Activated T-cell treated with anti-CD3 and anti-CD28 coated beads, Interleukin-2, amount 50 U/mL, for 48 hours (primary cell): ENCODE results near the gene ELF2.
A peak's percentile ranks its signal among the peaks of the same experiment; 100 is the strongest.
"Not testable (repeated sequence)": the region's sequence is repeated elsewhere in the genome, so short reads cannot be mapped to it uniquely, and the experiment has no call there.

Source experiments
- DNase-seq, 2 experiments: peaks; one replicate each; pipeline ENCODE4 v3.0.0-alpha.2; 2020

The ELF2 gene

DNA sequence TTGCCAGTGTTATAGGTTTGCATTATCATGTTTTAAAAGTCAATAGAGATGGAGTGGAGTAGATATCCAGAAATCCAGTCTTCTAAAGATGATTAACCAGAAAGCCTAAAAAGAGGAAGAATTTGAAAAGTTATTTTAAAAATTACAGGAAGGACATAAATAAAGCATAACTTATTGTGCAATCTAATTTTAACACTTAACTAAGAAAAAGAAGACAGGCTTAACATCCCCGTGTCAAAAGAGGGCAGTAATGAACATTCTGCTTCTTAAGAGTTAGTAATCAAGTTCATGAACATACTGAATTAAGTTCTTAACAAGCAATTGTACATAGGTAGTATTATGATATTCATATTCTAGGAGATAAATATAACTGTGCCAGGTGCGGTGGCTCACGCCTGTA, 39.3 kb downstream of the ELF2 start:
- no peak for DNase-seq

DNA sequence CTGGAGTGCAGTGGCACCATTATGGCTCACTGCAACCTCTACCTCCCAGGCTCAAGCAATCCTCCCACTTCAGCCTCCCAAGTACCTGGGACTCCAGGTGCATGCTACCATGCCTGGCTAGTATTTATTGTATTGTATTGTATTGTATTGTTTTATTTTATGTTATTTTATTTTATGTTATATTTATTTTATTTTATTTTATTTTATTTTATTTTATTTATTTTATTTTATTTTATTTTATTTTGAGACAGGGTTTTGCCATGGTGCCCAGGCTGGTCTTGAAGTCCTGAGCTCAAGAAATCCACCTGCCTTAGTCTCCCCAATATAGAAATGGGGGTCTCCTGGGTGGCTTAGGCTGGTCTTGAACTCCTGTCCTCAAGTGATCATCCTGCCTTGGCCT, 42.6 kb downstream of the ELF2 start:
- no peak for DNase-seq

DNA sequence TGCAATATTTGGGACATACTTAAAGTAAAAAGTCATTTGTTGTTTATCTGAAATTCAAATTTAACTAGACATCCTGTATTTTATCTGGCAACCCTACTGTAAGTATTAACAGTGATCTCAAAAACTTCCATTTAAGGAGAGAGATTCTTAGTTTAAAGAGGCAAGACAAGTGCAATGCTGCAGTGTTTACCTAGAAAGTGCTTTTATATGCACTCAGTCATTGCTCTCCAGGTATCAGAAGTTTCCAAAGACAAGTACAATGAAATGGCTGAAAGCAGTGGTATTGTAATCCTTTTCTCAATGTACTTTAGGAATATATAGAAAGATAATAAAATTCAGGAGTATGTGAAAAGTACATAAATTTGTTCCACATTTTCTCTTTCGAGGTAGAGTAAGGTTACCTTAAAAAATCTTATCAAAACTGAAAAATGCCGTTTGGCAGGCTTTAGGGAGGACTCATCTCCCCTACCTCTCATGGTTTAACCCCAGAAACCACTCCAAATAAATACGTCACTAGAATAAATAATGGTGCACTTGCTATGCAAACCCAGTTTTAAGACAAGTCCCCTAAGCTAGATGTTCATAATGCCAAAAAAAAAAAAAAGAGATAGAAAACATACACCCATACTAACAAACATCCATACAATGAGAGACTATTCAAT, 45.7 kb downstream of the ELF2 start:
- no peak for DNase-seq

DNA sequence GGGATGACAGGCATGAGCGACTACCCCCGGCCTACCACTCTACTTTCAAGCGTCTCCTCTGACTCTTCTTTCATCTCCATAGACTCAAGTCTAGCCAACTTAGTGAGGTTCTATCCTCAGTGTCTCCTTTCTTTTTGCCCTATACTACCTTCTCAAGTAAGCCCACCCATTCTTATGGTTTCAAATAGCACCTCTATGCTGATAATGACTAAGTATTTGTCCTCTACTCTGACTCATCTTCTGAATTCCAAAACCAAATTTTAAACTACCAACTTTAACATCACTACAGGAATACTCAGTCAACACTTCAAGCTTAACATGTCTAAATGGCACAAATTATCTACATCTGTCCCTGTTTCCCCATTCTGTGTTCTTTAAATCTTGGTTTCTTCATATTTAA, 47.8 kb downstream of the ELF2 start:
- no peak for DNase-seq

DNA sequence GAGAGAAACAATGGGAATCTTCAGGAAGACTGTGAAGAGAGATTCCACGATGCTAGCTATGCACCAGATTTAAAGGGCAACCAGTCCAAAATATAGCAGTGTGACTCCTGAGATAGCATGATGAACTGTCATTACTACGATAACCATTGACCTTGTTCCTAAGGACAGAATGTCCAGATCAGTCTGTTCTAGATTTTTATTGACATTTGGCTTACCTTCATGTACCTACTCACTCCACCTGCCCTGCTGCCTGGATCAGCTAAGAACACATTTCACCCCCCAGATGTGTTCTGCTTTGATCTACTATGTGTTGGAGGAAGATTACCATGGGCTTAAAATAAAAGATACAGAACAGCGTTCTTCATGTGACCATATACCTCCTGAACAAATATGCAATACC, 50.1 kb downstream of the ELF2 start:
- DNase-seq: no peak

DNA sequence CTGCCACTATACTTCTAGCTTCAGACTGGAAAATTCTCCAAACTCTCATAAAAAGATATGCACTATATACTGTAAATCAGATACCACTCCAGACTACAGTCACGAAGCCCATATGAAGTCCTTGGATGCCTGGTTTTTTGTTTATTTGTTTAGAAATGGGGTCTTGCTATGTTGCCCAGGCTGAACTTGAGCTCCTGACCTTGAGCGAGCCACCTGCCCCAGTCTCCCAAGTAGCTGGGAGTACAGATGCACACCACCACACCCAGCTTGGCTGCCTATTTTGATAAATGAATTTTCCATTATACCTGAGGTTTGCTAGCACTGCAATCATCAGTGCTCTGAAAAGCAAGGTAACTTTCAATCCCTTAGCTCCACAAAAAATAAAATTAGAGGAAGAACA, 53.1 kb downstream of the ELF2 start:
- DNase-seq: no peak

DNA sequence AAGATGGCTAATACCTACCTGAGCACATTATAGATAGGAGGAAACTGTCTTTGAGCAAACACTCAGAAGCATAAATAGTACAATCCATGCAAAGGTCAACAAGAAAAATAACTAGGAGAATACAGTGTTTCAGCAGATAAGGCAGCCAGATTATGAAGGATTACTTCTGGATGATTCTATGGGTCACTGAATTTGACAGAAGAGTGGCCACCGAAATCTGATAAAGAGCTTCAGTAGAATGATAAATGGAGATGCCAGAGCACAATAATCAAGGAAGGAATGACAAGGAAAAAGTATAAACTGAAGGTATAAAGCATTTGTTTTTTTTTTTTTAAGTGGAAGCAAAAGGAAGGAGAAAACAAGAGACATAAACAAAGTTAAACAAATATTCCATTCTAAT, 58.7 kb downstream of the ELF2 start:
- no peak for DNase-seq

DNA sequence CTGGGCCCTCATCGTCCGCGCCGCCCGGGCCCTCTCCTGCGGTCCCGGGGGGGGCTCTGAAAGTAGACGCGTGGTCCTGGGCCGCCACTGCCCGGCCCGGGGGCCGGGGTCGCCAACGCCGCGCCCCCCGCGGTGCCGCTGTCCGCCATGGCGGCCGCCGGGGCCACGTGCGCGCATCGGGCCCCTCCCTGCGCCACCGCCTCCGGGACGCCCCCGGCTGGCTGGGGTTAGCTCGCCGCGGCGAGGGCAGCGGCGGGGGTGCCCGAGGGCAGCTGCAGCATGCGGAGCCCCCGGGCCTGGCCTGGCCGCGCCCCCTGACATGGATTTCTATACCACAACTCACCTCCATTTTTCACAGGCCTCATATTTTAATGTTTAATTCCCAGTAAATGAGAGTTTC, 61.8 kb downstream of the ELF2 start:
- DNase-seq: no peak

DNA sequence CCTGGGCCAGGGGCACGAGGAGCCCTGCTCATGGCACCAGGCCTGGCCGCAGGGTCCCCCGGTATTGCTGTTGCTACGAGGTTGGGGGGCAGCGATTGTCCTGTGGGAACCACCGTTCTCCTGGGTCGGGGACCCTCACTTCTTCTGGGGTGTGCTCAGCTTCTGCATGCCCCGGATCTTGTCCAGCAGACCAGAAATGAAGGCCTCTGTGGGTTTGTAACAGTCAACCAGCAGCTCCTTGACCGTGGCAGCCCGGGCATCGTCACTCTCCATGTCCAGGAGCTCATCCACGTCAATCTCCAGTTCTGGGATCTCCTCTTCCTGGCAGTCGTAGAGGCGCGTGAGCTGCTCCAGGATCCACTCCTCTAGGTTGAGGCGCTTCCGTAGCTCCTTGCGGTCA, 62.2 kb downstream of the ELF2 start:
- not testable (repeated sequence) for DNase-seq

DNA sequence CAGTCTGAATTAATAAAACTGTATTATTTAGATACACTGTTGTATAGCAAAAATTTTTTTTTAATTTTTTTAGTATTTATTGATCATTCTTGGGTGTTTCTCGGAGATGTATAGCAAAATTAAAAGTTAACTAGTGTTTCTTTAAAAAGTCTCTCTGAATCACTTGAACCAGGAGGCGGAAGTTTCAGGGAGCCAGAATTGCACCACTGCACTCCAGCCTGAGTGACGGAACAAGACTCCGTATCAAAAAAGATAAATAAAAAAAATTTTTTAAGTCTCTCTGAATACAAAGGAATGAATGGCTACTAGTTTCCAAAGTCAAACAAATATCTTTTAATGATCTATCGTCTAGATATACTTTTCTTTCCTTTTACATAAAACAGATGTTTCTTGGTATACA, 64.4 kb downstream of the ELF2 start:
- no peak for DNase-seq

DNA sequence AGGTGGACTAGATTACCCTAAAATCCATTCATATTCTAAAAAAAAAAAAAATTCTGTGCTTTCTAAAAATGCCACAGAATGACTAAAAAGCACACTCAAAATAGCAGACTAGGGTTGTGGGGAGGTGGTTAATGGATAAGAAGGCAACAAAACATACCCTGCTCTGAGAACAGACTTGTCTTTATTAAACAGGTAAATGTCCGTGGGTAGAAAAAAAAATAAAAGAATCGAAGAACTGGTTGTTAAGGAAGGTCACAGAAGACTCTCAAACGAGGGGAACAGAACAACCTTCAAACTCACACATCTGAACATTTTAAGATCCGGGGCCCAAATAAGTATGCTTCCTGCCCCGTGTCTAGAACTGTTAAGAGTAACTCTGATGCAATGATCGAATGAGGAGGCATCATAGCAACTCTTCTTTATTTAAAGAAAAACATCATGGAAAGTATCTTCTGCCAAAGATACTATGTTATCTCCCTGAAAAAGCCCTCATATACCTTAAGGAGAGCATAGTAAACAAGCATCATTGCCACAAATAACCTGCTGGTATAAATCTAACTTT, 68.4 kb downstream of the ELF2 start:
- DNase-seq: no peak

DNA sequence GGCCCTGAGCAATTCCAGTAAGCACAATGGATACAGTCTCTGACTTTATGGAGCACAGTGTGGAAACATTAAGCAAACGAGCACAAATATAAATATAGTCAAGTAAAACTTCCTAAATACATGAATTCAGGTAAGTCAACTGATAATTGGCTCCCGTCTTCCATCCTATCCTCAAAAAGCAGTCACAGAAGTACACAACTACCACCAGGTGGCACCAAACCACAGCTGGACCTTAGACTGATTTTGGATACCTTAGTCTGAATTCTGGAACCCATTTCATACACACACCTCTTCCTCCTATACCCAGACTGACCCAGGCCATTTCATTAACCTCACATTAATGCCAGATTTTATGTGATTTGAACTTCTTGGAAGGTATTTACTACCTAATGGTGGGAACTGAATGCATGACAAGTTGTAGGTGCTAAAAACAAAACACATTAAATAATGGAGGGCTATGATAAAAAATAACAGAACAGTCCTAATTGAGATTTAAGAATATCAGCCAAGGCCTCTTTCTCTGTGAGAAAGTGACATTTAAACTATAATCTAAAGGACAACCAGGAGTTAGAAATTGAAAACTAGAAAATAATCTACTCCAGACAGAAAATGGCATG, 77.5 kb downstream of the ELF2 start:
- peak; percentile 76 for DNase-seq

DNA sequence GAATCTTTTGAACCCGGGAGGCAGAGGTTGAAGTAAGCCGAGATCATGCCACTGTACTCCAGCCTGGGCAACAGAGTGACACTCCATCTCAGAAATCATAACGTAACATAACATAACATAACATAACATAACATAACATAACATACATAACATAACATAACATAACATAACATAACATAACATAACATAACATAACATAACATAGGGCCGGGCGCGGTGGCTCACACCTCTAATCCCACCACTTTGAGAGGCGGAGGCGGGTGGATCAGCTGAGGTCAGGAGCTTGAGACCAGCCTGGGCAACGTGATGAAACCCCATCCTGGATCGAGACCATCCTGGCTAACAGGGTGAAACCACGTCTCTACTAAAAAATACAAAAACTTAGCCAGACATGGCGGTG, 84.7 kb downstream of the ELF2 start:
- DNase-seq: no peak

DNA sequence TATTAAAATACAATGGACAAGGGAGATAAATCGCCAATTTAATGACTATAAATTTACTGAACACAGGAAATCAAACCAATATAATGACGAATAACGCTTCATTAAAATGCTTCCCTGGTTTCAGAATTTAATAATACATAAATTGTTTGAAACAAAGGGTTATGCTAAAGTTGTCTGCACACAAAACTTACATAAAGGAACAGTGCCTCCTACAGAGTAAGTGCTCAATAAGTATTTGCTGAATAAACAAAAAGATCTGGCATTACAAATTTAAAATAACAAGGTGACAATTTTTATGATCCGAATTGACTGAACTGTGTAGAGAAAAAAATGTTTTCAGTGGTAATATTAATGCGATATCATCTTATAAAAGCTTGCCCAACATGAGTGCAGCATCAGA, 91.9 kb downstream of the ELF2 start:
- DNase-seq: no peak

DNA sequence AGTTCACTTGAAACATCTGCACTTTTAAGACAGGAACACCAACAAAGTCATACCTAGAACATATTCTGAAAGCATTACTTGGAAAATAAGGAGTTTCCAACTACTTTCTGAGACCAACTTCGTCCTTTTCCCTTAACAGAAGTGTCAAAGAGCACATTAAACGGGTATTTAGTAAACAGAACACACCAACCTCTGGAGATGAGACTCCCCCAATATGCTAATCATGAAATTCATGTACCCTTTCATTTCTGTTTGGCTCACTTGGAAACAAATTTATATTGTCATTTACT, 92.3 kb downstream of the ELF2 start:
- no peak for DNase-seq

DNA sequence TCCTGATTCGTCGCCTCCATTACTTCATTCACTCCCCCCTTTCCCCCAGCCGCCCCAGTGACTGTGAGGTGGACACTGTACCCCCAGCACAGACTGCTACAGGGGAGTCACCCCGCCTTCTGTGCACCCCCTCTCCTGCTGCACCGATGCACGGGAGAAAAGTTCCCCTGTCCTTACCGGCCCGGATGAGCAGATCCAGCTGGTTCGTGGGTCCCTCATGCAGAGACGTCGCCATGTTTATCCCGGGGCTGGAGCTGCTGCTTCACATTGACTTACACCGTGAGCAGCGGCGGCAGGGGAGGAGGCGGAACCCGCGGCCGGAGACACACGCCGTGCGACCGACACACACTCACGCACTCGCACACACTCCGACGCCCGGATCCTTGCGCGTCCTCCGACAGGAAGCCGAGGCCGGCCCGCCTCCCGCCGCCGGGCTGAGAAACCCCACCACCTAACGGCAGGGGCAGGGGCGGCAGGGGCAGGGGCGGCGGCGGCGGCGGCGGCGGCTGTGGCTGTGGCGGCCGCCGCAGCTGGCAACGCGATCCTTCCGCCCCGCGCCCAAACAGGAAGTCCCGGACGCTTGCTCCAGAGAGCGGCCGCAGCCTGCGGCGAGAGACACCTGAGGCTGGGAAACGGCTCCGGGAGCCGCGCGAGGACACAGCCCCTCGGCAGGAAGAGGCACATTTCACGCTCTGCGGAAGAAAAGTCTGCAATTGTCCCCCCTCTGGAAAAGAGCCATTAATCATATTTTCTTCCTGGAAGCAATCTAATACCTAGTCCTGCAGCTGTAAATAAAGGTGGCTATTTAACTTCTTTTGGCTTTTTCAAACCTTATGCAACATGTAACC, 92.8 kb downstream of the ELF2 start:
- peak; percentile 84 to 90 for DNase-seq

DNA sequence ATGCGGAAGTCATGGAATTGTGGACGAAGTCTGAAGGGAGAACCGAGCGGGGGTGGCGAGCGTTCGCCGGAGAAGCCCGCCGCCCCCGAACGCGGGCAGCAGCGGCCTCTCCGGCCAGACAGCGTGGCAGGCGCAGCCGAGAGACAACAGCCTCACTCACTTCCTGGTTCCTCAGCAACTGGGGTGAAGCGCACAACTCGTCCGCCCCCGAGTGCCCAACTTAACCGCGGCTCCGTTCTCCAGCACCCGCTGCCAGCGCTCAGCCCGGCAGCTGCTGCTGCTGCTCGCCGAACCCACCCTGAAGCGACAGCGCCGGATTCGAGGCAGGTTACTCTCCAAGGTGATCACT, 93.4 kb downstream of the ELF2 start:
- peak; percentile 81 to 84 for DNase-seq

DNA sequence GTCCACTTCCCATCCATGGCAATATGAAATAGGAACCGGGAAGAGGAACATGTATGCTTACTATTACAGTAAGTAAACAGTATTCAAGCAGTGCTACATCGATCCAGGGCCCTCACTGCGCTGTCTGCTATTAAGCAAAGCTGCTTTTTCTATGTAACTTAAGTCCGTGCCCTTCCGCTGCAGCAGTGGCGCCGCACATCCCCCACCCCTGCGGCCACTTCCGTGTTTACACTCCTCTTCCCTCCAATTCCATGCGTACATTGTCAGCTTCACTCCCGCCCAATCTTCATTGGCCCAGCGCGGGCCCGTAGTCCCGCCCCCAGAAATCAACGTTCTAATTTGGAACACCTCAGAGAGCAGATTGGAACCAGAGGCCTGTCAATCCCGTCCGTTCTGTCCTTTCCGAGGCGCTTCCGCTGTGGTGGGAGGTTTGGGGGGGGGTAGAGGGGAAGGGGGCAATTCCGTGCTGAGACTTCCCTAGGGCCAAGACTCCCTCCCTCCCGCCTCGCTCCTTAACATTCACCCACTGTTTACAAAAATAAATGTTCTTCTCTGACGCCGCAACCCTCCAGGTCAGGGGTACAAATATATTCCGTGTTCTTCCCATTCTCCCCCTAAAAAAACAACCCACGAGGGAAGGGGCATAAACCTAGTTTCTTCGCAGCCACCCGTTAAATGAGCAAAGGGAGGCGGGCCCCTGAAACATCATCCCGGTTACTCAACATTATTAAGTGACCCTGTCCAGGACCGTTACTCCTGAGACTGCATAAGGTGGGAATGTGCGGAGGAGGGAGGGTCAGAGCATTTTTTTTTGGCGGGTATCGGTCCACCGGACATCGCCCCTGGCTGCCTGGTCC, 94.0 kb downstream of the ELF2 start:
- DNase-seq: peak; percentile 92

DNA sequence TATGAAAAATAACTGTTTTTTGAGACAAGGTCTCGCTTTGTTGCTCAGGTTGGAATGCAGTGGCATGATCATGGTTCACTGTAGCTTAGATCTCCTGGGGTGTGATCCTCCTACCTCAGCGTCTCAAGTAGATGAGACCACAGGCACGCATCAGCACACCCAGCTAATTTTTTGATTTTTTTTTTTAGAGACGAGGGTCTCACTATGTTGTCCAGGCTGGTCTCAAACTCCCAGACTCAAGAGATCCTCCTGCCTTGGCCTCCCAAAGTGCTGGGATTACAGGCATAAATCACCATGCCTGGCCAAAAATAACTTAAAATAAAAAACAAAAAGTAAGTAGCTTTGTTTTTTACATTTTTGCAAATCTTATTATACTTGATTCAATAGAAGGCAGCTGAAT, 98.1 kb downstream of the ELF2 start:
- no peak for DNase-seq

DNA sequence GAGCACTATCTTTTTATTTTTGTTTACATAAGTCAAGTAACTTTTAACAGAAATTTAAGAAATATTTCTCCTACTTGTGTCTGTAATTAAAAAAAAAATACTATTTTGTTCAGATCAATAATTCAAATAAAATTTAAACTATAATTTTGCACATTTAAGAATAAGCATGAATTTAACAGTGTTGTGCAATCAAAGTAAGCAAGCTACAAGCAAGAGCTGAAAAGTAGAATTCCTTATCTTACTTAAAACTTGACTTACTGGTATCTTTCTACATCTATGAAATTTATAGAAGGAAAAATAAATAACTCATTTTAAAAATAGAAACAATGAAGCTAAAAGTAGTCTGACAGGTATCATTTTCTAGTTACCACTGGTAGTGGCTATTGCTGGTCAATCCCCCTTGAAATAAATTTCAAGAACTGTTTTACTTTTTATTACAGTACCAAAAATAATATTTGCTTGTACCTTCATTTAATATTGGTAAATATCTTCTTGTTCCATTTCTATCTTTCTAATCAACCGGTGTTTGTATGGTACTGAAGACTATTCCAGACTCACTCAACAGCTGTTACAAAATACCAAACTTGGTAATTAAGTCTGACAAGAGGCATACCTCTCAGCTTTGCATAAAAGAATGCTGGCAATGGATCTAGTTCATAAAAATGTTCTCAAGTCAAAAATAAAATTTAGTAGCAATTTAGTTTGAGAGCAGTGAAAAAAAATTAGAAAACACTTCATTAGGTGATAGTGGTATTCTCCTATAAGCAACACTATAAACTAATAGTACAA, 99.3 kb downstream of the ELF2 start:
- no peak for DNase-seq

DNA sequence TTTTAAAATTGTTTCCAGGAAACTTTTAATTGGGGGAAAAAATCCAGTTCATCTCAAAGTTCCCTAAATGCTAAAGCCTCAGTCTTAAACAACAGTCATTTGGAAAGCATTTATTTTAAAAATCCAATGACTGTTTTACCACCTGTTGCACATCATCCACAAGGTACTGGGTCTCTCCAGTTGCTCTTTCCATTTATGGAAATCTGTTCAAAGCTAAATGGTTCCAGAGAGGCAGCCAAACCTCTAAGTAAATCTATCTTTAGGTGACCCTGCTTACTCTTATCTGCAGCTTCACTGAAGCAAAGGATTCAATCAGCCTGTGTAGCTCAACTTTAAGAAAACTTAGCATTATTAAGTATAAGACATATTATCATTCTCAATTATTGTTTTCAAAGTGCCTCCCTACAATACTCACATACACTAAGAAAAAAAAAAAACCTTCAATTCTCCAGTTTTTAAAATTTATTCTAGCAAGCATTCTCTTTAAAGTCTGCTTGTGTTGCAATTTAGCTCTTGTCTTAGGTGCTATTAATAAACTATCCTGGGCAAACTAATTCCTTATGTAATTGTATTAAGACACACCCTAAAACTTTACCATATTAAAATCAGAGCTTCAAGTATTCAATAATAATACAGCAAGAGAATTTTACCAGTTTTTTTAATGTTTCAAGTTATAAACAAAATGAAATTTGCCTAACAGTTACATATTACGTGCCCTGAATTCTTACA, 100.8 kb downstream of the ELF2 start:
- DNase-seq: no peak

DNA sequence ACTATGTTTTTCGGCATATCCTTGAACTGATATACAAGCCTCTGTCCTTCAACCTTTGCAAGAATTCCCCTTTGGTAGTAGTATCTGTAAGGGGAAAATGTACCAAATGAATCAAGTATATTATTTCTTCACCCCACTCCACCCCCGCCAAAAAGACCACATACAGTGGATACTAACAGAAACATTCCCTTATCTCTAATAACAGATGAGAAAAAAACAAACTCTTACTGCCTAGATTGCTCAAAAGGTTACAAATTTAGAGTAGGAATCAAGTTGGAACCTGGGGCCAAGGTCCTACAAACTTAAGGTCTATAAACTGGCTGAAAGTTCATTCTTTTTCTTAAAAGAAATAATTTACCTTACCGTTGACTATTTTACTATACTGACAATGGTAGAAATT, 116.4 kb downstream of the ELF2 start:
- no peak for DNase-seq
